HEK293 (cell line): ENCODE measurements around the gene ALOX5.

ENCODE experiments used
- BCL6B ChIP-seq: fragments of 450-650 bp; formaldehyde crosslinking; IDR thresholded peaks from 2 replicates; pipeline ENCODE4 v1.5.1; 2017; ENCODE audit warnings: missing biosample characterization, missing genetic modification characterization
- GLI2 ChIP-seq: fragments of 450-650 bp; formaldehyde crosslinking; IDR thresholded peaks from 2 replicates; pipeline ENCODE4; 2017; ENCODE audit warnings: missing biosample characterization, missing genetic modification characterization, low read depth, borderline replicate concordance
- KLF1 ChIP-seq: fragments of 450-650 bp; formaldehyde crosslinking; IDR thresholded peaks from 2 replicates; pipeline ENCODE4 v1.5.1; 2016; ENCODE audit warnings: missing biosample characterization, missing genetic modification characterization
- KLF7 ChIP-seq: fragments of 450-650 bp; formaldehyde crosslinking; IDR thresholded peaks from 2 replicates; pipeline ENCODE4 v1.5.1; 2016; ENCODE audit warnings: missing biosample characterization, missing genetic modification characterization, borderline replicate concordance
- PBX3 ChIP-seq: sonication (generic); formaldehyde crosslinking; IDR thresholded peaks from 2 replicates; pipeline ENCODE4 v1.8.1; 2022; ENCODE audit warnings: mild to moderate bottlenecking, moderate library complexity, missing genetic modification reagents
- PRDM6 ChIP-seq: fragments of 450-650 bp; formaldehyde crosslinking; IDR thresholded peaks from 2 replicates; pipeline ENCODE4 v1.5.1; 2017; ENCODE audit warnings: missing biosample characterization, missing genetic modification characterization
- SP3 ChIP-seq: fragments of 450-650 bp; formaldehyde crosslinking; IDR thresholded peaks from 2 replicates; pipeline ENCODE4 v1.5.1; 2016; ENCODE audit warnings: missing biosample characterization, missing genetic modification characterization
- ZNF114 ChIP-seq: fragments of 450-650 bp; formaldehyde crosslinking; IDR thresholded peaks from 2 replicates; pipeline ENCODE4 v1.5.0; 2017; ENCODE audit warnings: missing biosample characterization, missing genetic modification characterization
- ZNF138 ChIP-seq: fragments of 450-650 bp; formaldehyde crosslinking; IDR thresholded peaks from 2 replicates; pipeline ENCODE4 v1.5.1; 2016; ENCODE audit warnings: missing biosample characterization, missing genetic modification characterization, borderline replicate concordance
- ZNF174 ChIP-seq: fragments of 450-650 bp; formaldehyde crosslinking; IDR thresholded peaks from 2 replicates; pipeline ENCODE4 v1.5.0; 2017; ENCODE audit warnings: missing biosample characterization, mild to moderate bottlenecking, missing genetic modification characterization
- ZNF202 ChIP-seq: fragments of 450-650 bp; formaldehyde crosslinking; IDR thresholded peaks from 2 replicates; pipeline ENCODE4 v1.5.1; 2016; ENCODE audit warnings: missing biosample characterization, missing genetic modification characterization, borderline replicate concordance
- ZNF24 ChIP-seq: fragments of 450-650 bp; formaldehyde crosslinking; IDR thresholded peaks from 2 replicates; pipeline ENCODE4 v1.5.1; 2016; ENCODE audit warnings: missing biosample characterization, missing genetic modification characterization
- ZNF311 ChIP-seq: fragments of 450-650 bp; formaldehyde crosslinking; IDR thresholded peaks from 2 replicates; pipeline ENCODE4 v1.5.1; 2017; ENCODE audit warnings: missing biosample characterization, missing genetic modification characterization, borderline replicate concordance
- ZNF394 ChIP-seq: fragments of 450-650 bp; formaldehyde crosslinking; IDR thresholded peaks from 2 replicates; pipeline ENCODE4 v1.5.1; 2016; ENCODE audit warnings: missing biosample characterization, missing genetic modification characterization, mild to moderate bottlenecking, moderate library complexity, borderline replicate concordance
- ZNF398 ChIP-seq: fragments of 450-650 bp; formaldehyde crosslinking; IDR thresholded peaks from 2 replicates; pipeline ENCODE4 v1.5.1; 2017; ENCODE audit warnings: missing biosample characterization, missing genetic modification characterization
- ZNF433 ChIP-seq: fragments of 450-650 bp; formaldehyde crosslinking; IDR thresholded peaks from 2 replicates; pipeline ENCODE4 v1.5.1; 2016; ENCODE audit warnings: missing biosample characterization, missing genetic modification characterization, low read depth
- ZNF488 ChIP-seq: fragments of 450-650 bp; formaldehyde crosslinking; IDR thresholded peaks from 2 replicates; pipeline ENCODE4 v1.5.1; 2016; ENCODE audit warnings: missing biosample characterization, missing genetic modification characterization
- ZNF521 ChIP-seq: fragments of 450-650 bp; formaldehyde crosslinking; IDR thresholded peaks from 2 replicates; pipeline ENCODE4 v1.5.1; 2017; ENCODE audit warnings: missing biosample characterization, mild to moderate bottlenecking, missing genetic modification characterization
- ZNF530 ChIP-seq: fragments of 450-650 bp; formaldehyde crosslinking; IDR thresholded peaks from 2 replicates; pipeline ENCODE4 v1.5.1; 2016; ENCODE audit warnings: low read depth, missing biosample characterization, missing genetic modification characterization
- ZNF549 ChIP-seq: fragments of 450-650 bp; IDR thresholded peaks from 2 replicates; pipeline ENCODE4 v1.5.1; 2018; ENCODE audit warnings: missing biosample characterization, missing genetic modification characterization, mild to moderate bottlenecking, inconsistent platforms, moderate library complexity
- ZNF555 ChIP-seq: fragments of 450-650 bp; formaldehyde crosslinking; conservative IDR thresholded peaks from 2 replicates; pipeline ENCODE4 v1.5.1; 2017; ENCODE audit warnings: missing biosample characterization, mild to moderate bottlenecking, missing genetic modification characterization, inconsistent platforms
- ZNF610 ChIP-seq: fragments of 450-650 bp; formaldehyde crosslinking; IDR thresholded peaks from 2 replicates; pipeline ENCODE4 v1.5.1; 2016; ENCODE audit warnings: missing biosample characterization, missing genetic modification characterization, borderline replicate concordance
- ZNF747 ChIP-seq: fragments of 450-650 bp; formaldehyde crosslinking; IDR thresholded peaks from 2 replicates; pipeline ENCODE4 v1.5.1; 2016; ENCODE audit warnings: missing biosample characterization, missing genetic modification characterization
- ZNF768 ChIP-seq: fragments of 450-650 bp; formaldehyde crosslinking; IDR thresholded peaks from 2 replicates; pipeline ENCODE4 v1.5.1; 2018; ENCODE audit warnings: missing biosample characterization, mild to moderate bottlenecking, missing genetic modification characterization
- ZNF791 ChIP-seq: fragments of 450-650 bp; formaldehyde crosslinking; IDR thresholded peaks from 2 replicates; pipeline ENCODE4 v1.5.1; 2016; ENCODE audit warnings: missing biosample characterization, missing genetic modification characterization
- ZSCAN30 ChIP-seq: fragments of 450-650 bp; IDR thresholded peaks from 2 replicates; pipeline ENCODE4 v1.5.1; 2018; ENCODE audit warnings: missing biosample characterization, mild to moderate bottlenecking, missing genetic modification characterization, moderate library complexity
- TF ChIP-seq, protein P1 (sequence below): fragments of 450-650 bp; formaldehyde crosslinking; IDR thresholded peaks from 2 replicates; pipeline ENCODE4 v1.5.1; 2016; ENCODE audit warnings: missing biosample characterization, missing genetic modification characterization
- TF ChIP-seq, protein P2 (sequence below): fragments of 450-650 bp; formaldehyde crosslinking; IDR thresholded peaks from 2 replicates; pipeline ENCODE4 v1.5.1; 2016; ENCODE audit warnings: missing biosample characterization, missing genetic modification characterization

The ALOX5 gene

DNA sequence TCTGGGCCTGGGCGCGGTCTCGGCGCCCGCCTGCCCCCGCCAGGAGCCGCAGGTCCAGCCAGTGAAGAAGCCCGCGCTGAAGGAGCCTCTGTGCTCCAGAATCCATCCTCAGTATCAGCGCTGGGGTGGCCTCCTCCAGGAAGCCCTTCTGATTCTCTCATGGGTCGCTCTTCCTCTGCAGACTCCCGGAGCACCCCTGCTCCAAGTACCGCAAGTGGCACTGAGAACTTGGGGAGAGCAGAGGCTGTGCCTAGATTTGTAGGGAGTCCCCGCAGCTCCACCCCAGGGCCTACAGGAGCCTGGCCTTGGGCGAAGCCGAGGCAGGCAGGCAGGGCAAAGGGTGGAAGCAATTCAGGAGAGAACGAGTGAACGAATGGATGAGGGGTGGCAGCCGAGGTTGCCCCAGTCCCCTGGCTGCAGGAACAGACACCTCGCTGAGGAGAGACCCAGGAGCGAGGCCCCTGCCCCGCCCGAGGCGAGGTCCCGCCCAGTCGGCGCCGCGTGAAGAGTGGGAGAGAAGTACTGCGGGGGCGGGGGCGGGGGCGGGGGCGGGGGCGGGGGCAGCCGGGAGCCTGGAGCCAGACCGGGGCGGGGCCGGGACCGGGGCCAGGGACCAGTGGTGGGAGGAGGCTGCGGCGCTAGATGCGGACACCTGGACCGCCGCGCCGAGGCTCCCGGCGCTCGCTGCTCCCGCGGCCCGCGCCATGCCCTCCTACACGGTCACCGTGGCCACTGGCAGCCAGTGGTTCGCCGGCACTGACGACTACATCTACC, at the start of gene ALOX5 (continued):
- TF ChIP-seq, protein P1, sequence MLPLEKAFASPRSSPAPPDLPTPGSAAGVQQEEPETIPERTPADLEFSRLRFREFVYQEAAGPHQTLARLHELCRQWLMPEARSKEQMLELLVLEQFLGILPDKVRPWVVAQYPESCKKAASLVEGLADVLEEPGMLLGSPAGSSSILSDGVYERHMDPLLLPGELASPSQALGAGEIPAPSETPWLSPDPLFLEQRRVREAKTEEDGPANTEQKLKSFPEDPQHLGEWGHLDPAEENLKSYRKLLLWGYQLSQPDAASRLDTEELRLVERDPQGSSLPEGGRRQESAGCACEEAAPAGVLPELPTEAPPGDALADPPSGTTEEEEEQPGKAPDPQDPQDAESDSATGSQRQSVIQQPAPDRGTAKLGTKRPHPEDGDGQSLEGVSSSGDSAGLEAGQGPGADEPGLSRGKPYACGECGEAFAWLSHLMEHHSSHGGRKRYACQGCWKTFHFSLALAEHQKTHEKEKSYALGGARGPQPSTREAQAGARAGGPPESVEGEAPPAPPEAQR: no peak
- TF ChIP-seq ZNF555: no peak
- no peak for TF ChIP-seq ZNF114
- no peak for TF ChIP-seq BCL6B
- TF ChIP-seq ZNF791: no peak
- no peak for TF ChIP-seq ZNF549
- TF ChIP-seq ZSCAN30: peak; percentile 25; the same call in 1 of the 2 replicates
- TF ChIP-seq KLF7: no peak; the same call in 1 of the 2 replicates
- TF ChIP-seq ZNF174 (tag by site-specific recombination): no peak
- TF ChIP-seq ZNF530 (tag by site-specific recombination): no peak
- no peak for TF ChIP-seq PRDM6
- no peak for TF ChIP-seq ZNF488
- no peak for TF ChIP-seq ZNF398 (tag by site-specific recombination)
- no peak for TF ChIP-seq ZNF311 (tag by site-specific recombination)
- TF ChIP-seq, protein P2, sequence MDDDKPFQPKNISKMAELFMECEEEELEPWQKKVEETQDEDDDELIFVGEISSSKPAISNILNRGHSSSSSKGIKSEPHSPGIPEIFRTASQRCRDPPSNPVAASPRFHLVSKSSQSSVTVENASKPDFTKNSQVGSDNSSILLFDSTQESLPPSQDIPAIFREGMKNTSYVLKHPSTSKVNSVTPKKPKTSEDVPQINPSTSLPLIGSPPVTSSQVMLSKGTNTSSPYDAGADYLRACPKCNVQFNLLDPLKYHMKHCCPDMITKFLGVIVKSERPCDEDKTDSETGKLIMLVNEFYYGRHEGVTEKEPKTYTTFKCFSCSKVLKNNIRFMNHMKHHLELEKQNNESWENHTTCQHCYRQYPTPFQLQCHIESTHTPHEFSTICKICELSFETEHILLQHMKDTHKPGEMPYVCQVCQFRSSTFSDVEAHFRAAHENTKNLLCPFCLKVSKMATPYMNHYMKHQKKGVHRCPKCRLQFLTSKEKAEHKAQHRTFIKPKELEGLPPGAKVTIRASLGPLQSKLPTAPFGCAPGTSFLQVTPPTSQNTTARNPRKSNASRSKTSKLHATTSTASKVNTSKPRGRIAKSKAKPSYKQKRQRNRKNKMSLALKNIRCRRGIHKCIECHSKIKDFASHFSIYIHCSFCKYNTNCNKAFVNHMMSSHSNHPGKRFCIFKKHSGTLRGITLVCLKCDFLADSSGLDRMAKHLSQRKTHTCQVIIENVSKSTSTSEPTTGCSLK (tag by site-specific recombination): no peak
- TF ChIP-seq ZNF768 (tag by site-specific recombination): no peak
- no peak for TF ChIP-seq ZNF747 (tag by site-specific recombination)
- peak; percentile 20; the same call in 1 of the 2 replicates for TF ChIP-seq SP3 (tag by site-specific recombination)
- no peak for TF ChIP-seq PBX3 (CRISPR knock-in tag)
- TF ChIP-seq KLF1 (tag by site-specific recombination): no peak
- TF ChIP-seq ZNF433 (tag by site-specific recombination): no peak
- TF ChIP-seq ZNF202 (tag by site-specific recombination): no peak
- TF ChIP-seq GLI2 (tag by site-specific recombination): no peak
- TF ChIP-seq ZNF610: peak; percentile 44; the same call in 1 of the 2 replicates
- no peak for TF ChIP-seq ZNF138 (tag by site-specific recombination)
- no peak for TF ChIP-seq ZNF521
- peak; percentile 84 for TF ChIP-seq ZNF394 (tag by site-specific recombination)
- TF ChIP-seq ZNF24 (tag by site-specific recombination): peak; percentile 90
